AG09309 (cell line): ENCODE results near the gene RASAL1.

Experiments
- DNase-seq: peaks from one replicate; pipeline ENCODE4 v3.0.0-alpha.2; 2010; ENCODE audit warnings: low read depth
- H3K4me3 ChIP-seq: 2 replicates; pipeline ENCODE4 v1.5.1; 2011; ENCODE audit warnings: mild to moderate bottlenecking, low read depth, low read length, moderate library complexity; ENCODE audit not compliant: control insufficient read depth
- CTCF ChIP-seq: IDR thresholded peaks from 2 replicates; pipeline ENCODE4 v1.5.1; 2011; ENCODE audit warnings: mild to moderate bottlenecking, low read depth, low read length, inconsistent platforms; ENCODE audit not compliant: insufficient read depth, control insufficient read depth; ENCODE audit errors: missing control alignments

The RASAL1 gene

GRCh38 chr12:113067987-113068935 lies 67.3 kb downstream of the RASAL1 start:
- no peak overlapping the region for H3K4me3 ChIP-seq
- no peak for DNase-seq
- no peak for TF ChIP-seq CTCF

DNA sequence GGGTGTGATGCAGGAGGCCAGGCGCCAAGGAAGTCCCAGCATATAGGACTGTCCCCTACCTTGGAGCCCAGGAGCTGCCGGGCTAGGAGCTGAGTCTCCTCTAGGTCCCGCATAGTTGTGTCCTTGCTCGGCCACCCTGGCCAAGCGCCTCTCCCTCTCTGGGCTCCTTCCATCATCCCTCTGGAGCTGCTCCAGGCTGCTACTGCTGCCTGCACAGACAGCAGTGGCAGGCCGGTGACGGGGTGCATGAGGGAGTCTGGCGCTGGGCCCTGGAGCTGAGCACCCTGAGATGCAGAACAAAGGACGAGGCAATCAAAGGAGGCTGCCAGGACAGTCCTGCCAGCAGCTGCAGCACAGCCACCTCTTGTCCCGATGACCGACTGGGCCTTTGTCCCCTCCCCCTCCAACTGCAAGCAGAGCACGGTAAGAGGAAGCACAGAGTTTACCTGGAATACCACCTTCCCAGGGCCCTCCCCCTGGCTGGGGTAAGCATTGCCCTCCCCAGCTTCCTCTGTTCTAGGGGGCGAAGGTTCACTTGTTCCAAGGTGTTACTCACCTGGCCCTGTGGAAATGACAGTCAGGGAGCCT lies 68.7 kb downstream of the RASAL1 start:
- H3K4me3 ChIP-seq: no peak overlapping the region
- TF ChIP-seq CTCF: no peak
- no peak for DNase-seq

DNA sequence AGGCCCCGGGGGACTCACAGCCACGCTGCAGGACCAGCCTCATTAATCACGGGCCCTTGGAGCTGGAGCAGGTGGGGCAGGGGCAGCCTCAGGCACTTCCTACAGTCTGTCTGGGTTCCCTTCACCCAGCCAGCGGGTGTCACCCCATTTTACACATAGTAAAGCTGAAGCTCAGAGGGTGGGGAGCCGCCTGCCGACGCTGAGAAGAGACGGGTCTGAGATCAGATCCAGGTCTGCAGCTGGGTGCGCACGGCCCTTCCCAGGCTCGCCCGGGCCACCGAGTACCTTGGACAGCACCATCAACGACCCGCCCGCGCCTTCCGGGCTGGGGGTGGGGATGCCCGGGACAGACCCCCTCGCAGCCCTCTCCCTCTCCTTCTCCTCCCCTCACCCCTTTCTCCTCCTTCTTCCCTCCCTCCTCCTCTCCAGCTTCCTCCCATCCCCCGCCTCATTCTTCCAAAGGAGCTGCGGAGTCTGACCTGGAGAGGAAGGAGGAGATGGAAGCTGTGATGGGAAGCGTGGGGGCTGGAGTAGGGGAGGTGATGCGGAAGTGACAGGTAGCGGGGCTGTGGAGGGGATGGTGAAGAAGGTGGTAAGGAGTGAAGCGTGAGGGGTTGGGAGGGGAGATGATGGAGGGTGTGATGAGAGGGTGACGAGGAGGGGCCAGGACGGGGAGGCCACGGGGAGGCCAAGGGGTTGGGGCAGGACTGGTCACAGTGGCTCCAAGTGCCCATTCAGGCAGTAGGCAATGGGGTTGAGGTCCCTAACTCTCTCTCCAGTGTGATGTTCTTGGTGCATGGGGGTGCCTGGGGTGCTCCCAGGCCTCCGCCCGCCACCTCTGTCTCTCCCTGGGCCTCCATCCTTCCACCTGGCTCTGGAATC lies 70.2 kb downstream of the RASAL1 start:
- no peak for TF ChIP-seq CTCF
- no peak overlapping the region for H3K4me3 ChIP-seq
- no peak for DNase-seq

GRCh38 chr12:113064395-113065125 lies 71.0 kb downstream of the RASAL1 start:
- no peak overlapping the region for H3K4me3 ChIP-seq
- no peak for TF ChIP-seq CTCF
- no peak for DNase-seq

GRCh38 chr12:113063396-113064350 lies 71.9 kb downstream of the RASAL1 start:
- H3K4me3 ChIP-seq: no peak overlapping the region
- no peak for TF ChIP-seq CTCF
- no peak for DNase-seq
